Esophagus muscularis mucosa (tissue), 4 donors: ENCODE results near the gene ZMIZ1. TPM values are rescaled to one million over a fixed set of nuclear protein-coding genes. Genes with fewer than 3 reads are reported as not detected.

Experiments
- DNase-seq: peaks from one replicate; pipeline ENCODE4 v3.0.0-alpha.2; 2017; ENCODE audit errors: extremely low spot score
- H3K27ac ChIP-seq, 4 donors: fragments of 200-600 bp; sonication (generic); replicated peaks in 1 of 4; 1 replicate in 3 of 4; 2 replicates in 1 of 4; pipeline ENCODE4 v1.5.1; 2016 to 2019; ENCODE audit warnings: mild to moderate bottlenecking in 1 of 4
- H3K27me3 ChIP-seq, 4 donors: fragments of 200-600 bp; sonication (generic); one replicate each; pipeline versions ENCODE4 v1.5.1 to v1.6.0; 2016 to 2019
- H3K36me3 ChIP-seq, 4 donors: fragments of 200-600 bp; sonication (generic); one replicate each; pipeline ENCODE4 v1.5.1; 2016 to 2019
- H3K4me1 ChIP-seq, 4 donors: fragments of 200-600 bp; sonication (generic); one replicate each; pipeline ENCODE4 v1.5.1; 2016 to 2019
- H3K4me3 ChIP-seq, 4 donors: fragments of 200-600 bp; sonication (generic); 1 replicate in 2 of 4; 2 replicates in 2 of 4; pipeline ENCODE4 v1.5.1; 2016 to 2019; ENCODE audit warnings: mild to moderate bottlenecking in 4 of 4, moderate library complexity in 1 of 4
- H3K9me3 ChIP-seq, 4 donors: fragments of 200-600 bp; sonication (generic); 1 replicate in 3 of 4; 2 replicates in 1 of 4; pipeline ENCODE4 v1.5.1; 2016 to 2019
- EP300 ChIP-seq: sonication (generic); formaldehyde crosslinking; IDR thresholded peaks from one replicate; pipeline ENCODE4 v1.6.1; 2017; ENCODE audit warnings: antibody characterized with exemption
- POLR2A ChIP-seq: fragments of 450-650 bp; IDR thresholded peaks from one replicate; pipeline ENCODE4 v1.6.1; 2017; ENCODE audit warnings: antibody characterized with exemption, moderate library complexity, mild to moderate bottlenecking, low read depth
- POLR2AphosphoS5 ChIP-seq, 2 donors: sonication (generic); formaldehyde crosslinking; IDR thresholded peaks; one replicate each; pipeline ENCODE4 v1.6.1; 2017; ENCODE audit warnings: antibody characterized with exemption in 2 of 2
- WGBS: methylation state at CpG from one replicate; pipeline ENCODE4 v1.1.5; 2018; 5-methylcytosine and 5-hydroxymethylcytosine counted together
- intact Hi-C: fragments of 100-400 bp; cut with DNase I; formaldehyde crosslinking; loops from one replicate; pipeline ENCODE4 v1.15.1; 2023
- total RNA-seq, 4 donors: library from RNA; depleted of rRNA; stranded (reverse); fragments of >200 nt; gene quantifications; one replicate each; pipeline versions ENCODE4 v1.1.0 to v1.2.1, GENCODE V29; 2016
- TF ChIP-seq, protein P1 (sequence below), 3 experiments: fragments of 200-600 bp in 2 of 3; fragments of 450-650 bp in 1 of 3; sonication (generic) in 2 of 3; IDR thresholded peaks; one replicate each; pipeline ENCODE4 v1.5.1; 2017 to 2019; ENCODE audit warnings: antibody characterized with exemption in 3 of 3, mild to moderate bottlenecking in 2 of 3, moderate library complexity in 1 of 3

Gene ZMIZ1
- total RNA-seq, 4 donors from 2014 or later, result 48.7 to 87.2 (median 66.0) TPM

- peak overlapping the region; percentile 84 to 94 (median 92) for H3K27ac ChIP-seq
- H3K4me3 ChIP-seq, result peak overlapping the region; percentile 72 to 94 (median 88)
- TF ChIP-seq POLR2AphosphoS5 (IDR thresholded peaks at IDR 0.05) (peak in 1 of 2 donors; percentile 71), EP300 (no peak), POLR2A (no peak)
- TF ChIP-seq, protein P1, sequence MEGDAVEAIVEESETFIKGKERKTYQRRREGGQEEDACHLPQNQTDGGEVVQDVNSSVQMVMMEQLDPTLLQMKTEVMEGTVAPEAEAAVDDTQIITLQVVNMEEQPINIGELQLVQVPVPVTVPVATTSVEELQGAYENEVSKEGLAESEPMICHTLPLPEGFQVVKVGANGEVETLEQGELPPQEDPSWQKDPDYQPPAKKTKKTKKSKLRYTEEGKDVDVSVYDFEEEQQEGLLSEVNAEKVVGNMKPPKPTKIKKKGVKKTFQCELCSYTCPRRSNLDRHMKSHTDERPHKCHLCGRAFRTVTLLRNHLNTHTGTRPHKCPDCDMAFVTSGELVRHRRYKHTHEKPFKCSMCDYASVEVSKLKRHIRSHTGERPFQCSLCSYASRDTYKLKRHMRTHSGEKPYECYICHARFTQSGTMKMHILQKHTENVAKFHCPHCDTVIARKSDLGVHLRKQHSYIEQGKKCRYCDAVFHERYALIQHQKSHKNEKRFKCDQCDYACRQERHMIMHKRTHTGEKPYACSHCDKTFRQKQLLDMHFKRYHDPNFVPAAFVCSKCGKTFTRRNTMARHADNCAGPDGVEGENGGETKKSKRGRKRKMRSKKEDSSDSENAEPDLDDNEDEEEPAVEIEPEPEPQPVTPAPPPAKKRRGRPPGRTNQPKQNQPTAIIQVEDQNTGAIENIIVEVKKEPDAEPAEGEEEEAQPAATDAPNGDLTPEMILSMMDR (IDR thresholded peaks at IDR 0.05), result peak in 1 of 3 experiments; percentile 21
- DNase-seq, result no peak
- intact Hi-C loops, result no loop called here
- peaks cover 19 to 41% (median 37%) of the 10 kb centered on the region in 4 donors for H3K4me1 ChIP-seq
- H3K36me3 ChIP-seq, result peaks cover 34 to 42% (median 39%) of the 10 kb centered on the region in 4 donors
- WGBS, result 14% methylated on average over 18 of the region's 34 CpGs
- no peaks in the 10 kb centered on the region for H3K27me3 ChIP-seq
- no peaks in the 10 kb centered on the region for H3K9me3 ChIP-seq
Measured at GRCh38 chr10:79347894-79348639, 279.3 kb downstream of the ZMIZ1 start.

- Histone ChIP-seq H3K4me1 (peaks cover 19 to 41% (median 32%) of the 10 kb centered on the region in 4 donors), H3K36me3 (peaks cover 39 to 47% (median 45%) of the 10 kb centered on the region in 4 donors), H3K27me3 (no peaks in the 10 kb centered on the region), H3K9me3 (no peaks in the 10 kb centered on the region), H3K4me3 (peak overlapping the region; percentile 72 to 94 (median 88)), H3K27ac (peak overlapping the region; percentile 84 to 94 (median 92))
- WGBS, result 34% methylated on average over 3 of the region's 3 CpGs
- no peak for TF ChIP-seq POLR2AphosphoS5 (IDR thresholded peaks at IDR 0.05)
- no peak for TF ChIP-seq POLR2A
- TF ChIP-seq, protein P1 (IDR thresholded peaks at IDR 0.05), result no peak
- no peak for TF ChIP-seq EP300
- intact Hi-C loops, result no loop called here
- DNase-seq, result no peak
Measured at GRCh38 chr10:79348640-79348988, 279.8 kb downstream of the ZMIZ1 start.

- no peaks in the 10 kb centered on the region for H3K27me3 ChIP-seq
- intact Hi-C loops, result no loop called here
- TF ChIP-seq, protein P1 (IDR thresholded peaks at IDR 0.05), result no peak
- DNase-seq, result no peak
- H3K27ac ChIP-seq, result peak overlapping the region in 3 of 4 donors; percentile 92 to 94 (median 93)
- H3K4me1 ChIP-seq, result peaks cover 19 to 41% (median 31%) of the 10 kb centered on the region in 4 donors
- H3K4me3 ChIP-seq, result peak overlapping the region in 3 of 4 donors; percentile 72 to 94 (median 93)
- peaks cover 44 to 52% (median 49%) of the 10 kb centered on the region in 4 donors for H3K36me3 ChIP-seq
- WGBS, result 88% methylated on average over 4 of the region's 6 CpGs
- no peaks in the 10 kb centered on the region for H3K9me3 ChIP-seq
Measured at GRCh38 chr10:79349072-79349491, 280.3 kb downstream of the ZMIZ1 start.

- Histone ChIP-seq H3K27ac (peak overlapping the region in 1 of 4 donors; percentile 94), H3K4me3 (no peak overlapping the region), H3K27me3 (no peaks in the 10 kb centered on the region), H3K4me1 (peaks cover 19 to 41% (median 31%) of the 10 kb centered on the region in 4 donors), H3K36me3 (peaks cover 51 to 60% (median 57%) of the 10 kb centered on the region in 4 donors), H3K9me3 (no peaks in the 10 kb centered on the region)
- WGBS, result 72% methylated on average over 3 of the region's 6 CpGs
- intact Hi-C loops, result no loop called here
- DNase-seq, result no peak
- TF ChIP-seq, protein P1 (IDR thresholded peaks at IDR 0.05), result no peak
- no peak for TF ChIP-seq POLR2AphosphoS5 (IDR thresholded peaks at IDR 0.05)
- TF ChIP-seq POLR2A, result no peak
- TF ChIP-seq EP300, result no peak
Measured at GRCh38 chr10:79349766-79350406, 281.1 kb downstream of the ZMIZ1 start.
